Dermis microvascular lymphatic vessel endothelial cell (primary cell): ENCODE data around the gene TMC3. TPM values are rescaled to one million over a fixed set of nuclear protein-coding genes. Genes with fewer than 3 reads are reported as not detected.
A peak's percentile ranks its signal among the peaks of the same experiment; 100 is the strongest.
"Not testable (repeated sequence)": the region's sequence is repeated elsewhere in the genome, so short reads cannot be mapped to it uniquely, and the experiment has no call there.

Experiments used
- DNase-seq, 2 donors: peaks; one replicate each; pipeline versions ENCODE4 v3.0.0 to v3.0.0-alpha.2; 2010; ENCODE audit warnings: low read depth in 2 of 2
- total RNA-seq: library from RNA; depleted of rRNA; stranded (reverse); fragments of >200 nt; gene quantifications from 2 replicates; pipeline ENCODE4 v1.2.1, GENCODE V29; 2014

Gene TMC3
- not detected in 2 replicates for total RNA-seq

GRCh38 chr15:81373775-81374395 is at the start of gene TMC3:
Gene TMC3 (minus strand): TSS chr15:81374213. CDS start chr15:81374077, 136 bp downstream.
- DNase-seq: no peak

- no peak for DNase-seq
Measured at GRCh38 chr15:81421461-81421860, 47.4 kb upstream of the TMC3 start.

- DNase-seq: no peak
Measured at GRCh38 chr15:81419332-81419943, 45.4 kb upstream of the TMC3 start.

DNA sequence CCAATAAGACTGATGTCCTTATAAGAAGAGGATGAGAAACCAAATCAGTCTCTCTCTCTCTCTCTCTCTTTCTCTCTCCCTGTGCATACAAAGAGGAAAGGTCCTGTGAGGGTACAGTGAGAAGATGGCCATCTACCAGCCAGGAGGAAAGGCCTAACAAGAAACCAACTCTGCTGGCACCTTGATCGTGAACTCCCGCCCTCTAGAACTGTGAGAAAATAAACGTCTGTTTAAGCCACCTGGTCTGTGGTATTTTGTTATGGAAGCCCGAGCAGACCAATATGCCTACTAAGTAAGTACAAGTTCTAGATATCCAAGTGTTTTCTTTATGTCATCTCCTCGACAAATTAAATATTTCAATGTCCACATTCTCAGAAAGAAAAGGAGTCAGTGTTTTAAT is 44.9 kb upstream of the TMC3 start:
- no peak for DNase-seq

GRCh38 chr15:81418444-81418843 is 44.4 kb upstream of the TMC3 start:
- DNase-seq: no peak

GRCh38 chr15:81414274-81414968 is 40.4 kb upstream of the TMC3 start:
- not testable (repeated sequence) for DNase-seq

- no peak for DNase-seq
Measured at GRCh38 chr15:81413851-81414250, 39.8 kb upstream of the TMC3 start.

- DNase-seq: no peak
Measured at GRCh38 chr15:81411969-81412633, 38.1 kb upstream of the TMC3 start.

- no peak for DNase-seq
Measured at GRCh38 chr15:81411051-81411450, 37.0 kb upstream of the TMC3 start.

- peak; percentile 47 to 71 for DNase-seq
Measured at GRCh38 chr15:81410318-81410753, 36.3 kb upstream of the TMC3 start.

GRCh38 chr15:81407718-81408117 is 33.7 kb upstream of the TMC3 start:
- no peak for DNase-seq

DNA sequence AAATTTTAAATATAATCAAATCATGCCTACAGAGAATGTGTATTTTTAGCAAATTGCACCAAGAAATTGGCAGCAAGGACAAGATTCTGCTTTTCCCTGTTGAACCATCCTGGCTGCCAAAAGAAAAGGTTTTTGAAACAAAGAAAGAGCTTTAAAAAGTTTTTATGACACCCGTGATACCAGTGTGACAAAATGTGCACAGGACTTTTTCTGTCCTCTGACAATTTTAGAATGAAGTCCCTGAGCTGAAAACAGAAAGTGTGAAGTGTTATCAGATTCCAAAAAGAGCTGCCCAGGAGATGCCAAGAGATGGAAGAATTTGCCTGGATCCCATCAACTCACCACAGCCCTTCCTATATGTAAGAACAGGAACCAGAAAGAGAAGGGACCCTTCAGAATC is 33.2 kb upstream of the TMC3 start:
- no peak for DNase-seq

- peak; percentile 55 to 66 for DNase-seq
Measured at GRCh38 chr15:81400640-81401236, 26.7 kb upstream of the TMC3 start.

DNA sequence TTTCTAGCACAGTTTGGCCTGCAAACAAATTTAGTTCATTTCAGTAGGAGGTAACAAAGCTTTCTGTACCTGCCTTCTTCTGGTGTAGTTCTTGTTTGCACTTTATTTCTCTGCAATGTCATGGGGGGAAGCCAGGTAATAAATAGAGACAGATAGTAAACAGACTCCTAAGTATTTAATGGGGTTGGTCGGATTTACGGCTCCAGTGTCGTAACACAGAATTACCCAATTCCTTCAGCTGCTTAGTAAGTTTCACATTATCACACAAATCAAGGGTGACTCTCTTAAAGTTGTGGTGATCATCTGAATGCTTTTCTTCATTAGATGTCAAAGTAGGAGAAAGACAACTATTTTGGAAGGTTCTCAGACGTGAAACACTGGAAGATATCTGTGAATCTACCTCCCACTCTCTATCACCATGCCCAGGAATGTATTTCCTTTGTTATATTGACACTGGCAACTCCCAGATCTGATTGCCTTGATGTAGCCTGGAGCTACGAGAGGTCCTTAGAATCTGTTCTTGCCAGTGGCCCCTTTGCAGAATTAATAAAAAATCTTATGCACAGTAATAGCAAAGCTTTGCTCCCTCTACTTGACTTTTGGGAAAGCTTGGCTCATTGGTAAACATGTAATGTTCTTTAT is 25.0 kb upstream of the TMC3 start:
- DNase-seq: no peak

- DNase-seq: no peak
Measured at GRCh38 chr15:81398456-81398855, 24.4 kb upstream of the TMC3 start.

GRCh38 chr15:81394603-81395002 is 20.6 kb upstream of the TMC3 start:
- no peak for DNase-seq

DNA sequence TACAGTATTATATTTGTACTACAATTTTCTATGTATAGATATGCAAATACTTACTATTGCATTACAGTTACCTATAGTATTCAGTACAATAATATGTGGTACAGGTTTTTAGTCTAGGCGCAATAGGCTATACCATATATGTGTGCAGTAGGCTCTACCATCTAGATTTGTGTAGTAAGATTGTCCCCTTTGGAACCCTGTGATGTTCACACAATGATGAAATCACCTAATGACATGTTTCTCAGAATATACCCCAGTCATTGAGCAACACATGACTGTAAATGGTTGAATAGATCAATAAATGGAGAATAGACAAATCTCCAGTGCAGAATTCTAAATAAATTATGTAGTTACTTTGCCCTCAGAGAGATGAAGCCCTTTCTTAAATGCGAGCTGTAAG is 17.6 kb upstream of the TMC3 start:
- DNase-seq: no peak

GRCh38 chr15:81388436-81388770 is 14.4 kb upstream of the TMC3 start:
- DNase-seq: no peak

GRCh38 chr15:81387621-81388435 is 13.8 kb upstream of the TMC3 start:
- DNase-seq: no peak

- no peak for DNase-seq
Measured at GRCh38 chr15:81386947-81387346, 12.9 kb upstream of the TMC3 start.

DNA sequence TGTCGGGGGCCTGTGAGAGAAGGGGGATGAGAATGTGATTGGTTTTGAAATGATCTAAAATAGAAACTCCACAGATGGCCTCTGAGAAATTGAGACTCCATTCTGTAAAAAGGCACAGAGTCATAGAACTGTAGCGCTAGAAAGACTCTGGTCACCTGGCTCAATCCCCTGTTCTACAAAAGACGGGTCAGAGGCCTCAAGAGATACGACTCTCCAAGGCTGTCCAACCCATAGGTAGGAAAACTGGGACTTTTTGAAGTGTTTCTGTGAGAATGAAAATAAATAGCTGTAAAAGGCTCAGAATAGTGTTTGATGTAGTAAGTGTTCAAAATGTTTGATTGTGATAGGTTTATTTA is 11.7 kb upstream of the TMC3 start:
- DNase-seq: no peak
